T-helper 1 cell treated with Interleukin-12 subunit alpha and Interleukin-12 subunit beta and Interleukin-4 antibody, amounts not matched to agents 30 μg/mL and 1 μg/mL, for 36 hours (primary cell): Measurements from ENCODE around the gene RARB.

Experiments
- H3K27ac Mint-ChIP-seq: one replicate; pipeline ENCODE4 v1.8.0; 2021; ENCODE audit warnings: mild to moderate bottlenecking, mixed read lengths
- H3K27me3 Mint-ChIP-seq: one replicate; pipeline ENCODE4 v1.8.0; 2021; ENCODE audit warnings: low read depth, mixed read lengths
- H3K36me3 Mint-ChIP-seq: one replicate; pipeline ENCODE4 v1.8.0; 2021; ENCODE audit warnings: low read depth, mixed read lengths
- H3K4me1 Mint-ChIP-seq: one replicate; pipeline ENCODE4 v1.8.0; 2021; ENCODE audit warnings: low read depth, mixed read lengths
- H3K4me3 Mint-ChIP-seq: one replicate; pipeline ENCODE4 v1.8.0; 2021; ENCODE audit warnings: mild to moderate bottlenecking, moderate library complexity, mixed read lengths
- H3K9me3 Mint-ChIP-seq: one replicate; pipeline ENCODE4 v1.8.0; 2021; ENCODE audit warnings: mixed read lengths

The RARB gene

DNA sequence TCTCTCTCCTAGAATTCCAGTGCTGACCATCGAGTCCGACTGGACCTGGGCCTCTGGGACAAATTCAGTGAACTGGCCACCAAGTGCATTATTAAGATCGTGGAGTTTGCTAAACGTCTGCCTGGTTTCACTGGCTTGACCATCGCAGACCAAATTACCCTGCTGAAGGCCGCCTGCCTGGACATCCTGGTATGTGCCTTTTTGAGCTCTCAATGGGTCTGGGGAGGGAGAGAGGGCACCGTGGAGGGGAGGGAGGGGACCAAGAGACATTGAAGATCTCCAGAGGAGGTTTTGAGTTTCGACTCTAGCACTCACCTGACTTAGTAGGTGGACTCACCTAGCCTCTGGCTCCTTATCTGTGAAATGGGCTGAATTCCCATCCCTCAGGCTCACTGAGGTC lies 152.5 kb downstream of the RARB start:
- H3K9me3 Mint-ChIP-seq, result no peaks in the 10 kb centered on the region
- H3K36me3 Mint-ChIP-seq, result no peaks in the 10 kb centered on the region
- no peaks in the 10 kb centered on the region for H3K27me3 Mint-ChIP-seq
- no peak overlapping the region for H3K27ac Mint-ChIP-seq
- no peak overlapping the region for H3K4me3 Mint-ChIP-seq
- no peaks in the 10 kb centered on the region for H3K4me1 Mint-ChIP-seq

DNA sequence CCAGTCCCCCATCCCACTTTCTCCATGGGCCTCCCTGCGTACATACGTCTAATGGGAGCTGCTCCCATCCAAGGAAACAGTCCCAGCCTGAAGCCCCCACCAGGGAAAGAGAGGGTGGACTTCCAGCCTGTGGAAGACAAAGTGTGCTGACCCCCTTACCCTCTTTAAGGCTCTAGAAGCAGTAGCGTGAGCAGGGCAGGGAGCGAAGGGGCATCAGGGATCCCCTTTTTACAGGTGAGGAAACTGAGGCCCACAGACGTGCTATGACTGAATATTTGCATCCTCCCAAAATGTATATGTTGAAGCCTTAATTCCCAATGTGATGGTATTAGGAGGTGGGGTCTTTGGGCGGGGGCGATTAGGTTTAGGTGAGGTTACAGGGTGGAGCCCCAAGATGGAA lies 153.3 kb downstream of the RARB start:
- H3K4me3 Mint-ChIP-seq, result no peak overlapping the region
- no peaks in the 10 kb centered on the region for H3K27me3 Mint-ChIP-seq
- H3K27ac Mint-ChIP-seq, result no peak overlapping the region
- H3K9me3 Mint-ChIP-seq, result no peaks in the 10 kb centered on the region
- H3K36me3 Mint-ChIP-seq, result no peaks in the 10 kb centered on the region
- H3K4me1 Mint-ChIP-seq, result no peaks in the 10 kb centered on the region

DNA sequence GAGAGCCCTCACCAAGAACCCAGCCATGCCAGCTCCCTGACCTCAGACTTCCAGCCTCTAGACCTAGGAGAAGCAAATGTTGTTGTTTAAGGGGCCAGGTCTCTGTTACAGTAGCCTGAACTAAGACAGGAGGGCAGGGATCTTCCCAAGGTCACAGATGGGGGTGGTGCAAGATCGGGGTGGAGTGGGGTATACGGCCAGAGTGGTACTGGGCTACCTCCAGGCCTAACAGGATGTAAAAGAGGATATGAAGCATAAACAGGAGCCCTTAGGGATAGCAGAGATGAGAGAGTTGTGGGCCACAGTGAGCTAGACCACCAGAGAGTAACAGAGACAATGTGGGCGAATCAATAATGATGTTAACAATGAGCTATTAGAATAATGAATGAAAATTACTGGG lies 153.8 kb downstream of the RARB start:
- Mint-ChIP-seq H3K4me1 (no peaks in the 10 kb centered on the region), H3K9me3 (no peaks in the 10 kb centered on the region), H3K4me3 (no peak overlapping the region), H3K27me3 (no peaks in the 10 kb centered on the region), H3K27ac (no peak overlapping the region), H3K36me3 (no peaks in the 10 kb centered on the region)

DNA sequence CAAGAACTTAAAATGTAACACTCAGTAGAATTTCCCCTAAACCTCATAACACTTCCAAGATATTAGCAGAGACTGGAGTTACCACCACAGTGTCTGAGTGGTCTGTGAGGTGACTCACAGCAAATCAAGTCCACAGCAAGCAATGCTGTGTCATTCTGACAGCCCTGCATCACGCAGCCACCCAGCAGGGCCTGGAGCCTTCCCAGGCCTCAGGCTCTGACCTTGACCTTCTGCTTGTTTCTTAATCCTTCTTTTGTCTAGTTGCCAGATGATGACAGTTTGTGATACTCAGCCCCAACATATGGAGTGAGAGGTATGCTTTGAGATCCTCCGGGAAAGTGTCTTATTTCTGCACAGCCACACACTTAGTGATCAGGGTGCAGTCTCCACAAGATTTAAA lies 154.2 kb downstream of the RARB start:
- Mint-ChIP-seq H3K27ac (no peak overlapping the region), H3K4me1 (no peaks in the 10 kb centered on the region), H3K9me3 (no peaks in the 10 kb centered on the region), H3K4me3 (no peak overlapping the region), H3K27me3 (no peaks in the 10 kb centered on the region), H3K36me3 (no peaks in the 10 kb centered on the region)

DNA sequence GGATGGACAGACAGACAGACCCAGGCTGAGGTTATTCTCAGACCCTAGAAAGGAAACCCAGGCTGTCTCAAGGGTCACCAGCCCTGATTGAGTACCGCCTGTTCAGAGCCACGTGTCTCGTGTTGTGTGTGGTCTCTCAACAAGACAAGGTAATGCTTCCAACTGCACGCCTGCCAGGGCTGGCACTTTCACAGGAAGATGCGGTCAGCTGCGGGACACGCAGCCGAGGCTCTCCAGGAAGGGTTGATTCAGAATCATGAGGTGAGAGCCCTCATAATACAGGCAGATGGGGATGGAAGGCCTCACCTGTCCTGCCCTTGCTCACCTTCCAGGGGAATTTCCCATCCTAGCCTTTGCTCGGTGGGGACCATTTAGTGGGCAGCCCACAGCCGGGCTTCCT lies 155.3 kb downstream of the RARB start:
- no peaks in the 10 kb centered on the region for H3K9me3 Mint-ChIP-seq
- no peaks in the 10 kb centered on the region for H3K36me3 Mint-ChIP-seq
- H3K4me1 Mint-ChIP-seq, result no peaks in the 10 kb centered on the region
- H3K4me3 Mint-ChIP-seq, result no peak overlapping the region
- no peak overlapping the region for H3K27ac Mint-ChIP-seq
- H3K27me3 Mint-ChIP-seq, result no peaks in the 10 kb centered on the region

DNA sequence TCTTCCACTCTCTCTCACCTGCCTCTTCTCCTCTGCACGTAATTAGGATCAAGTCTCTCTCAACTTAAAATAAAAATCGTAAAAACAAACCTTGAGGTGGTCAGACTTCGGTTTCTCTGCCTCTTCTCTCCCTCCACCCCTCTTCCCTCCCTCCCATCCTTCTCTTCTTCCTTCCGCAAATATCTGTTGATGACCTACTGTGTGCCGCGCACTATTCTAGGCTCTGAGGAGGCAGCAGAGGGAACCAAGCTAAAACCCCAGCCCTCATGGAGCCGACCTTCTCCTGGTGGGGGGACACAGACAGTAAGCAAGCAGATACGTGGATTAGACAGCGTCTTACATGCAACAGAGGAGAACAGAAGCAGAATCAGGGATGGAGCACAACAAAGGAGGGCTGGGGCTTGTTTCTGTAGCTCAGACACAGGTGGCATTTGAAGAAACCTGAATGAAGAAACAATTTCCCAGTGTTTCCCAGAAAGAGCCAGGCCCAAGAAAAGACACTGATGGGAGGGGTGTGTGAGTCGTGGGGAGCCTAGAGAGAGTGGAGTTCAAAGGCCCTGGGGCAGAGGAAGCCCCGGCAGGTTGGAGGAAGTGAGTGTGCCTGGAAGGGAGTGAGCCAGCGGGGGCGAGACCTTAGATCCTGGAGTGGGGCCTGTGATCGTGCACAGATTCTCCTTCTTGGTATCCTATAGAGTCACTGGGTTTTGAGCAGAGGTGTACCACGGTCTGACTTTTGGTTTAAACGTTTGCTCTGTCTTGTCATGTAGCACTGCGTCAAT lies 156.1 kb downstream of the RARB start:
- Mint-ChIP-seq H3K9me3 (no peaks in the 10 kb centered on the region), H3K27me3 (no peaks in the 10 kb centered on the region), H3K27ac (no peak overlapping the region), H3K4me1 (peaks cover 2% of the 10 kb centered on the region), H3K36me3 (no peaks in the 10 kb centered on the region), H3K4me3 (no peak overlapping the region)

DNA sequence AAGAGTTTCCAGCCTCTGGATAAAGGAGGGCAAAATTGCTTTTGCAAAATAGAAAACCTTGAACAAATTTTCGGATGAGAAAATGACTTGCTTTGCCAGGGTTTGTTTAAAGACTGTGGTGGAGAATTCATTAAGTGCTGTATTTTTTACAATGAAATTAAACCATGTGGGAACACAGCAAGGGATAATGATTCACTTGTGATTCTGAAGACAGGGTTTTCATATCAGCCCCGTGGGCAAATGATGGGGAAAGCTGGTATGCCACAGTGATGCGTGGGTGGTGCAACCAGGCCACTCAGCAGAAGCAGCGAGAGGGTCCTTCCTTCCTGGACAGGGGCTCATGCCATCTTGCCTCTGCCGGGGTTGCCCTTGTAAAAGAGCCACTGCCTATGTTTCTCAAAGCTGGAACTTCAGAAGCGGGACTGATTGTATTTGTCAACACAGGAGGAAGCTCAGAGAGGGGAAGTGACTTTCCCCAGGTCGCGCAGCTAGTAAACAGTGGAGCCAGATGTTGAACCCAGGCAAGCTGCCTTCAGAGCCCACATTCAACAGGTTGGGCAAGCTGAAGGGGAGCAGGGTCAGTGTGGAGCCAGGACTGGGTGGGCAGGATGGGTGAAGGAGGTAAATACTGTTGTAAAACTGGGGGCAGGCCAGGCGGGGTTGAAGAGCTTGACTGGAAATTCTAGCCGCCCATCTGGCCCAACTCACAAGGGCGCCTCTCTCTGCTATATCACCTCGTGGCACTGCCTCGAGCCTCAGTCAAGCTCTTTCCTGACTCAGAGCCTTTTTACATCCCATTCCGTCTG lies 157.5 kb downstream of the RARB start:
- Mint-ChIP-seq H3K27ac (no peak overlapping the region), H3K27me3 (no peaks in the 10 kb centered on the region), H3K4me1 (peaks cover 2% of the 10 kb centered on the region), H3K9me3 (no peaks in the 10 kb centered on the region), H3K4me3 (no peak overlapping the region), H3K36me3 (no peaks in the 10 kb centered on the region)

DNA sequence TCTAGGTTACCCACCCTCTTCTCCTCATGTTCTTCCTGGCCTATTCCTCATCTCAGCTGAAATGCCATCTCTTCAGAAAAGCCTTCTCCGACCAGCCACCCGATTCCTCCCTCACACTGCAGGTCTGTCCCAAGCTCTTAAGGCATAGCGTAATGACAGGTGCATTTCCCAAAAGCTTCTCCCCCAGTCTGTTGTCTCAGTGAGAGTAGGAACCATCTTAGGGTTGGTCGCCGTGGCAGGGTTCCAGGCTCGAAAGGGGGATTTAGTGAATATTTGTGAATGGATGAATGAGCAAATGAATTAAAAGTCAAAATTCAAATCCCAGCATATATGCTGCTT lies 158.1 kb downstream of the RARB start:
- Mint-ChIP-seq H3K4me1 (peaks cover 2% of the 10 kb centered on the region), H3K4me3 (no peak overlapping the region), H3K27ac (no peak overlapping the region), H3K36me3 (no peaks in the 10 kb centered on the region), H3K9me3 (no peaks in the 10 kb centered on the region), H3K27me3 (no peaks in the 10 kb centered on the region)

DNA sequence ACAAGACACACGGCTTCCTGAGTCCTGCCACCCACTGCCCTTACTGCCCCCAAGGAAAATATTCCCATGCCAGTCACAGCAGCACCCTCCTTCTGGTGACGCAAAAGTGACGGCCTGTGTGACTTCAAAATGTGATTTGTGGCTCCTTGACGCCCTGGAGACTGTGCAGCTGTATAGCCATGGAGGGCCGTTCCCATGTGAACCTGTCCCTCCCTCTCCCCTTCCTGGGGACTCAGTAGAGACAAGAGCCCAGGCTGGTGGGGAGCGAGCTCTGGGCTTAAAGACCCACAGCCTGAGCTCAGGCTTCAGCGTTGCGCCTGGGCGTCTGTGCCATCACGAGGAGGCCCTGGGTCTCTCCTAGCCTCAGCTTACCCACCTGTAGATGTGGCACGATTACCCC lies 158.5 kb downstream of the RARB start:
- H3K27me3 Mint-ChIP-seq, result no peaks in the 10 kb centered on the region
- peaks cover 2% of the 10 kb centered on the region for H3K4me1 Mint-ChIP-seq
- no peaks in the 10 kb centered on the region for H3K9me3 Mint-ChIP-seq
- no peak overlapping the region for H3K27ac Mint-ChIP-seq
- H3K4me3 Mint-ChIP-seq, result no peak overlapping the region
- no peaks in the 10 kb centered on the region for H3K36me3 Mint-ChIP-seq

GRCh38 chr3:25587094-25587493 lies 159.0 kb downstream of the RARB start:
- Mint-ChIP-seq H3K27me3 (no peaks in the 10 kb centered on the region), H3K4me3 (no peak overlapping the region), H3K27ac (no peak overlapping the region), H3K9me3 (no peaks in the 10 kb centered on the region), H3K4me1 (peaks cover 2% of the 10 kb centered on the region), H3K36me3 (no peaks in the 10 kb centered on the region)

- Mint-ChIP-seq H3K36me3 (no peaks in the 10 kb centered on the region), H3K4me3 (no peak overlapping the region), H3K9me3 (no peaks in the 10 kb centered on the region), H3K4me1 (peaks cover 2% of the 10 kb centered on the region), H3K27ac (no peak overlapping the region), H3K27me3 (no peaks in the 10 kb centered on the region)
Measured at GRCh38 chr3:25587526-25587925, 159.5 kb downstream of the RARB start.

- H3K9me3 Mint-ChIP-seq, result no peaks in the 10 kb centered on the region
- no peaks in the 10 kb centered on the region for H3K36me3 Mint-ChIP-seq
- H3K4me1 Mint-ChIP-seq, result peaks cover 2% of the 10 kb centered on the region
- no peaks in the 10 kb centered on the region for H3K27me3 Mint-ChIP-seq
- no peak overlapping the region for H3K4me3 Mint-ChIP-seq
- no peak overlapping the region for H3K27ac Mint-ChIP-seq
Measured at GRCh38 chr3:25587975-25588374, 159.9 kb downstream of the RARB start.

DNA sequence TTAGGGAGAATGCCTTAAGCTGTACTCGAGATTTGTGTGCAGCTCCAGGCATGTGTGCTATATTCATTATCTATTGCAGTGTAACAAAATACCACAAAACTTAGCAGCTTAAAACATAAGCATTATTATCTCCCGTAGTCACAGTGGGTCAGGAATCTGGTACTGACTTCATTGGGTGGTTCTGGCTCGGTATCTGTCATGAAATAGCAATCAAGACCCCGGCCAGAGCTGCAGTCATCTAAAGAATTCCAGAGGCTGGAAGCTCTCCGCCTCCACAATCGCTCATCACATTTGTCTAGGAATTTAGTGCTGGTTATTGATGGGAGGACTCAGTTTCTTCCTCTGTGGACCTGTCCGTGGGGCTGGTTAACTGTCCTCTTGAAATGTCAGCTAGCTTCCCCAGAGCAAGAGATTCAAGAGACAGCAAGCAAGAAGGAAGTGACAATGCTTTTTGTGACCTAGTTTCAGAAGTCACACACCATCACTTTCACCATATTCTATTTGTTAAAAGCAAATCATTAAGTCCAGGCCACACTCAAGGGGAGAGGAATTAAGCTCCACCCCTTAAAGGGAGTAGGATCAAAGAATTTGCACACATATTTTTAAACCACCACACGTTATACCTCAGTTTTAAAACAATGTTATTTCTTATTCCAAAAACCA lies 160.5 kb downstream of the RARB start:
- Mint-ChIP-seq H3K36me3 (no peaks in the 10 kb centered on the region), H3K27ac (no peak overlapping the region), H3K4me3 (no peak overlapping the region), H3K4me1 (peaks cover 2% of the 10 kb centered on the region), H3K27me3 (no peaks in the 10 kb centered on the region), H3K9me3 (no peaks in the 10 kb centered on the region)

- Mint-ChIP-seq H3K27ac (no peak overlapping the region), H3K4me1 (peaks cover 2% of the 10 kb centered on the region), H3K4me3 (no peak overlapping the region), H3K27me3 (no peaks in the 10 kb centered on the region), H3K9me3 (no peaks in the 10 kb centered on the region), H3K36me3 (no peaks in the 10 kb centered on the region)
Measured at GRCh38 chr3:25589104-25589782, 161.2 kb downstream of the RARB start.
